GM19099 (cell line): ENCODE results near the gene RHO.

Experiments used
- POLR2A ChIP-seq: IDR thresholded peaks from 3 replicates; pipeline ENCODE4 v1.6.1; 2011; ENCODE audit warnings: low read depth; ENCODE audit not compliant: insufficient read length; ENCODE audit errors: extremely low read depth

RHO gene

GRCh38 chr3:129528589-129529100, at the start of gene RHO:
TSS of gene RHO (plus strand) at chr3:129528639. CDS start at chr3:129528734, 95 bp downstream.
- no peak for TF ChIP-seq POLR2A

GRCh38 chr3:129481766-129482332, 46.6 kb upstream of the RHO start:
- TF ChIP-seq POLR2A = no peak

GRCh38 chr3:129482721-129483120, 45.7 kb upstream of the RHO start:
- TF ChIP-seq POLR2A = no peak

GRCh38 chr3:129483870-129484269, 44.6 kb upstream of the RHO start:
- TF ChIP-seq POLR2A = no peak

DNA sequence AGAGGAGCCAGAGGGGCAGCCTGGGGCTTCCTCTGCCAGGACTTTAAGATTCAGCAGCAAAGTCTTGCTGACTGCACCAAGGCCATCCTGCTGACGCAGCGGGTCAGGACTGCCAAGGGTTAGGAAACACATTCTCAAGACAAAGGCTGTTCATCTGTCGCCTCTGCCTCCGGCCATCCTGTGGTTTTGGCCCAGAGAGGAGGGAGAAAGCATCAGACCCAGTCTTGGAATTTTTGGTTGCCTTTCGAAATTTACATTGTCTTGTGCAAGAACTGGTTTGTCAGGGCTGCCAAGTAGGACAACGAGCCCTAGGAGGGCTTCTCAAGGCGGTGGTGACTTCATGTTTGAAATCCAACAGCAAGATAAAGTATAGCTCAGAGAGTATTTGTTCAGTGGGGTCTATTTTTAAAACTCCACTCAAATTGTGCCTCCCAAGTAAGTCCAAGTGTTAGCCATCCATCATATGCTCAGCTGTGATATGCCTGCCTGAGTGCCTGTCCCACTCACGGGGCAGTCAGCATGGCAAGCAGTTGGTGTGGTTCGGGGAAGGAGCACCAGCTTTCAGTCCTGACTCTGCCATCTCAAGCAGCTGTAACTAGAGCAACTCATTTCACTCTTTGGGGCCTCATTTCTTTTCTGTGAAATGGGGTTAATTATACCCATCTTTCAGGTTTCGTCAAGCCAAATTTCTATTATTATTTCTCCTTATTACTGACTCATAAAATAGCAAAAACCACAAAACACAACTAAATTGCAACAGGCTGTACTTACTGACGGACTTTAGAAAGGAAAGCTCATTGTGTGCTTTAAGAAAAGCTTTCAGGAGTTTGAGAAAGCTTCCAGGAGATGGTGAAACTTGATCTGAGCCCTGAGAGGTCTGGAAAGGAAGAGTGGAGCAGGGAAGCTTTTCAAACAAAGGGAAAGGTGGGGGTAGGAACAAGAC, 42.4 kb upstream of the RHO start:
- TF ChIP-seq POLR2A = no peak

DNA sequence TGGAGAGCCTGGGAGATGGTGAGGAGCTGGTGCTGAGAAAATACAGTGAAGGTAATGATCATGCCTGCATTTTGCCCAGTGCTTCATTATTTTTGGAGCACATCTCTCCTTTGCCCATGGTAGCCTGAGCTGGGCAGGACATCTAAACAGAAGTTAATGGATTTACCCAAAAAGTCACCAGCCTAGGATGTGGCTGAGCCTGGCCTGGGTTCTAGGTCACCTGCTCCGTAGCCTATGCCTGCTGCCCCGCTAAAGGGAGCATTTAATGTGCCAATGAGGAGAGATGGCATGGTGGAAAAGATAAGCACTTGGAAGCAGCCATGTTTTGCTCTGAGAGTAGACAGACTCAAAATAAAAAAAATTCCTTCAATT, 41.8 kb upstream of the RHO start:
- TF ChIP-seq POLR2A = no peak

GRCh38 chr3:129487183-129487867, 41.1 kb upstream of the RHO start:
- TF ChIP-seq POLR2A = no peak

DNA sequence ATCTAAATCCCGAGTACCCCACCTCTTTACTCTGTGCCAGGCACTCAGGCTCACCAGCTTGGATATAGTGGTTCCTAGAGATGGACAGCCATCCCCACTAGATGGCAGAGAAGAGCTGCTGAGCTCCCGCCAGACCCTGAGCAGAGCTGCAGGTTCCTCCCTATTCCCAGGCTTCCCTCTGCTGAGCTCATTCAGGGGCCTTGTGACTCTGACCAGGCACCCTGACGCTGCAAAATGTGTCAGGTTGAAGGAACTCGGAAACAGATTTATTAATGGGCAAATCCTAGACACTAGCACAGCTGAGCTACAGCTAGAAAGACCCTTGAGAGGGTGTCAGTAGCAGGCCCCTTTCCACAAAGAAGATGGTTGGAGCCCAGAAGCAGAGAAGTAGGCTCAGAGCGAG, 38.2 kb upstream of the RHO start:
- TF ChIP-seq POLR2A = no peak

DNA sequence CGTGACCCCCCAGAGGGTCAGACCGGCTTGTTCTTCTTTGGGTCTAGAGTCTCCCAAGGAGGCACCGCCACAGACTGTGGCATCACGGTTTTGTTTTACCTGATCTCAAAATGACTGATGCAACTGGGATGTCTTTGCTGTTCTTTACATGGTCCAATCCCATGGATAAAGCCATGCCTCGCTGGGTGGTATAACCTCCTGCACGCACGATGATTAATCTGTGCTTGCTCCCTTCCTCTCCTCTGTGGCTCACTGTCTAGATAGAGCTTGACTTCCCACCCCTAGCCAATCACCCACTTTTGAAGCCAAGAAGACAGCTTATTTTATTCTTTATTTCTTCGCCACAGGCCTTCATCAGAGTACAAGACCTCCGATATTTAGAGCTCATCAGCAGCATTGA, 36.6 kb upstream of the RHO start:
- TF ChIP-seq POLR2A = no peak

GRCh38 chr3:129492691-129493090, 35.7 kb upstream of the RHO start:
- no peak for TF ChIP-seq POLR2A

GRCh38 chr3:129493206-129493605, 35.2 kb upstream of the RHO start:
- TF ChIP-seq POLR2A = no peak

- TF ChIP-seq POLR2A = no peak
Measured at GRCh38 chr3:129500334-129500658, 28.1 kb upstream of the RHO start.

GRCh38 chr3:129501630-129502029, 26.8 kb upstream of the RHO start:
- TF ChIP-seq POLR2A = no peak

DNA sequence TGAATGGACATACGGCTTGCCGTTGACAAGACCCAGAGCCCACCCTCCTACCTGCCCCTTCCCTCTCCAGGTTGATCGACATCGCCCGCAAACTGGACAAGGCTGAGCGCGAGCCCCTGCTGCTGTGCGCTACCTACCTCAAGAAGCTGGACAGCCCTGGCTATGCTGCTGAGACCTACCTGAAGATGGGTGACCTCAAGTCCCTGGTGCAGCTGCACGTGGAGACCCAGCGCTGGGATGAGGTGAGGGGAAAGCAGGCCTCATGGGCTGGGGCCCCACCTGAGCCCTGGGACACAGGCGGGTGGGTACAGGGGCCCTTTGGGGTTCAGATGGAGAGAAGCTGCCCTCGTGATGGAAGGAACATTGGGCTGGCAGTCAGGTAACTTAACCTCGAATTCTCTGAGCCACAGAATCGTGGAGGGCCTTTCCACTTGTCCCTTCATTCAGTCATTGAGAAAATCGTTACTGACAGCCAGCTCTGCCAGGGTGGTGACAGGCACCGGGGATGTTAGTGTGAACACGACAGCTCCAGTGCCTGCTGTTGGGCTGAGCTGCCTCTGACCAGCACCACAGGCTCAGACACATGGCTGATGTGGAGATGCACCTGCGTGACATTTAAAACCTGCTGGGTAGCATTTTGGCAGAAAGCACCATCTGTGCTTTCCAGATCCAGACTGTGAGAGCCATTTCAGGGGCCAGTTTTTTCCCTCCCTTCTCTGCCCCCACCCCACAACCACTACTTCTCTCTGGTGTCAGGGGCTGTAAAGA, 25.6 kb upstream of the RHO start:
- TF ChIP-seq POLR2A = no peak

- no peak for TF ChIP-seq POLR2A
Measured at GRCh38 chr3:129503471-129504291, 24.8 kb upstream of the RHO start.
